Endometrium (tissue), 2 donors: Measurements from ENCODE around the gene VPS41.

Experiments used
- FAIRE-seq: peaks from 2 replicates; lab custom pipeline; 2012; peaks lifted over from hg19 to GRCh38; lab: Jason Lieb, UNC
- donor health status: control.
- donor health status: control.

Gene VPS41

GRCh38 chr7:38905056-38905759 lies 3.8 kb downstream of the VPS41 start:
- FAIRE-seq: no peak

- no peak for FAIRE-seq
Measured at GRCh38 chr7:38903057-38903456, 5.9 kb downstream of the VPS41 start.

- FAIRE-seq: no peak
Measured at GRCh38 chr7:38902449-38902848, 6.5 kb downstream of the VPS41 start.

- no peak for FAIRE-seq
Measured at GRCh38 chr7:38893061-38893460, 15.9 kb downstream of the VPS41 start.

GRCh38 chr7:38890597-38890996 lies 18.4 kb downstream of the VPS41 start:
- FAIRE-seq: no peak

- no peak for FAIRE-seq
Measured at GRCh38 chr7:38889872-38890432, 19.0 kb downstream of the VPS41 start.

GRCh38 chr7:38889079-38889478 lies 19.9 kb downstream of the VPS41 start:
- FAIRE-seq: no peak

GRCh38 chr7:38886265-38886664 lies 22.7 kb downstream of the VPS41 start:
- FAIRE-seq: no peak

GRCh38 chr7:38883706-38884105 lies 25.3 kb downstream of the VPS41 start:
- FAIRE-seq: no peak

GRCh38 chr7:38881947-38882684 lies 26.9 kb downstream of the VPS41 start:
- FAIRE-seq: no peak

- FAIRE-seq: no peak
Measured at GRCh38 chr7:38881015-38881414, 28.0 kb downstream of the VPS41 start.

- FAIRE-seq: no peak
Measured at GRCh38 chr7:38880454-38880853, 28.5 kb downstream of the VPS41 start.

- FAIRE-seq: no peak
Measured at GRCh38 chr7:38880035-38880434, 29.0 kb downstream of the VPS41 start.

GRCh38 chr7:38878694-38879457 lies 30.1 kb downstream of the VPS41 start:
- FAIRE-seq: no peak

- FAIRE-seq: no peak
Measured at GRCh38 chr7:38873433-38873832, 35.6 kb downstream of the VPS41 start.

- FAIRE-seq: no peak
Measured at GRCh38 chr7:38872202-38872601, 36.8 kb downstream of the VPS41 start.

- no peak for FAIRE-seq
Measured at GRCh38 chr7:38870147-38870546, 38.8 kb downstream of the VPS41 start.

- FAIRE-seq: no peak
Measured at GRCh38 chr7:38863601-38864291, 45.2 kb downstream of the VPS41 start.

GRCh38 chr7:38862666-38863065 lies 46.3 kb downstream of the VPS41 start:
- no peak for FAIRE-seq

GRCh38 chr7:38858259-38858884 lies 50.6 kb downstream of the VPS41 start:
- FAIRE-seq: no peak

GRCh38 chr7:38855867-38856266 lies 53.1 kb downstream of the VPS41 start:
- FAIRE-seq: no peak

GRCh38 chr7:38855386-38855785 lies 53.6 kb downstream of the VPS41 start:
- FAIRE-seq: no peak
